ELR (cell line): ENCODE data around the gene H2AZ2.
"Not testable (repeated sequence)": the region's sequence is repeated elsewhere in the genome, so short reads cannot be mapped to it uniquely, and the experiment has no call there.

Experiments used
- DNase-seq: peaks from one replicate; pipeline ENCODE4 v3.0.0-alpha.2; 2015; ENCODE audit warnings: low read depth

The H2AZ2 gene

GRCh38 chr7:44847920-44848634 lies at the start of gene H2AZ2:
Gene H2AZ2, minus strand, starts transcription at chr7:44848087. Its CDS starts 116 bp downstream, at chr7:44847971.
- DNase-seq, result peak; percentile 100

- DNase-seq, result peak; percentile 43
Measured at GRCh38 chr7:44897309-44897708, 49.4 kb upstream of the H2AZ2 start.

GRCh38 chr7:44894888-44895580 lies 47.1 kb upstream of the H2AZ2 start:
- no peak for DNase-seq

GRCh38 chr7:44893710-44894234 lies 45.9 kb upstream of the H2AZ2 start:
- no peak for DNase-seq

GRCh38 chr7:44891791-44892190 lies 43.9 kb upstream of the H2AZ2 start:
- no peak for DNase-seq

- no peak for DNase-seq
Measured at GRCh38 chr7:44891372-44891771, 43.5 kb upstream of the H2AZ2 start.

- no peak for DNase-seq
Measured at GRCh38 chr7:44889086-44889781, 41.3 kb upstream of the H2AZ2 start.

- DNase-seq, result no peak
Measured at GRCh38 chr7:44887293-44887692, 39.4 kb upstream of the H2AZ2 start.

- DNase-seq, result peak; percentile 100
Measured at GRCh38 chr7:44885394-44886317, 37.8 kb upstream of the H2AZ2 start, which contains the start of gene PURB. Gene PURB, minus strand, starts transcription at chr7:44885530. Its CDS starts 182 bp downstream, at chr7:44885348.

GRCh38 chr7:44884621-44885393 lies 36.9 kb upstream of the H2AZ2 start:
- DNase-seq, result peak; percentile 77

- no peak for DNase-seq
Measured at GRCh38 chr7:44883961-44884620, 36.2 kb upstream of the H2AZ2 start.

GRCh38 chr7:44882899-44883298 lies 35.0 kb upstream of the H2AZ2 start:
- DNase-seq, result peak; percentile 57

- DNase-seq, result peak; percentile 86
Measured at GRCh38 chr7:44881610-44882009, 33.7 kb upstream of the H2AZ2 start.

GRCh38 chr7:44881066-44881600 lies 33.2 kb upstream of the H2AZ2 start:
- DNase-seq, result no peak

- no peak for DNase-seq
Measured at GRCh38 chr7:44880317-44881018, 32.6 kb upstream of the H2AZ2 start.

- no peak for DNase-seq
Measured at GRCh38 chr7:44876393-44876792, 28.5 kb upstream of the H2AZ2 start.

GRCh38 chr7:44875241-44875640 lies 27.4 kb upstream of the H2AZ2 start:
- DNase-seq, result no peak

- no peak for DNase-seq
Measured at GRCh38 chr7:44872787-44873186, 24.9 kb upstream of the H2AZ2 start.

GRCh38 chr7:44871918-44872317 lies 24.0 kb upstream of the H2AZ2 start:
- DNase-seq, result not testable (repeated sequence)
